B cell (primary cell): ENCODE measurements around the gene MEIS3. TPM values are rescaled to one million over a fixed set of nuclear protein-coding genes. Genes with fewer than 3 reads are reported as not detected.

Source experiments
- ATAC-seq: fragments of 200-7000 bp; cut with Tn5 transposase; one replicate; pipeline ENCODE4 v1.10.0; 2021; ENCODE audit warnings: low read depth, mild to moderate bottlenecking, moderate number of reproducible peaks, moderate library complexity
- CTCF ChIA-PET: fragments of 350-600 bp; sonication (Branson Sonifier 250); formaldehyde crosslinking; loops from one replicate; lab custom pipeline; 2021; ENCODE audit warnings: antibody characterized with exemption, inconsistent platforms; lab: Charles Lee
- POLR2A ChIA-PET: fragments of 350-600 bp; sonication (Branson Sonifier 250); formaldehyde crosslinking; loops from one replicate; lab custom pipeline; 2021; ENCODE audit warnings: antibody characterized with exemption; lab: Charles Lee
- DNase-seq: peaks from one replicate; pipeline ENCODE4 v3.0.0; 2013
- H2AFZ ChIP-seq: 2 replicates; pipeline ENCODE4 v1.6.1; 2012; ENCODE audit warnings: mild to moderate bottlenecking, low read depth, low read length; ENCODE audit not compliant: insufficient read depth, poor library complexity, severe bottlenecking
- H3K27ac ChIP-seq, 2 donors: 1 replicate in 1 of 2; 2 replicates in 1 of 2; pipeline ENCODE4 v1.5.1; 2012 to 2013; ENCODE audit warnings: low read length in 2 of 2, mild to moderate bottlenecking in 2 of 2, moderate library complexity in 1 of 2
- H3K27me3 ChIP-seq, 4 experiments: fragments of 200-600 bp in 1 of 4; sonication (generic) in 1 of 4; replicated peaks in 1 of 4; 1 replicate in 2 of 4; 2 replicates in 2 of 4; pipeline versions ENCODE4 v1.6.1 to v1.7.0; 2013 to 2016; ENCODE audit warnings: low read length in 3 of 4, mild to moderate bottlenecking in 2 of 4, mixed read lengths in 1 of 4, moderate library complexity in 1 of 4; ENCODE audit not compliant: insufficient read depth in 4 of 4, control insufficient read depth in 3 of 4; ENCODE audit errors: control extremely low read depth in 1 of 4
- H3K36me3 ChIP-seq, 2 experiments: replicated peaks in 1 of 2; 1 replicate in 1 of 2; 2 replicates in 1 of 2; pipeline versions ENCODE4 v1.6.1 to v1.7.1; 2013; ENCODE audit warnings: low read length in 1 of 2; ENCODE audit not compliant: insufficient read depth in 2 of 2, control insufficient read depth in 1 of 2; ENCODE audit errors: control extremely low read depth in 1 of 2, extremely low read depth in 1 of 2
- H3K4me1 ChIP-seq, 2 donors: fragments of 200-600 bp in 1 of 2; sonication (generic) in 1 of 2; 1 replicate in 1 of 2; 2 replicates in 1 of 2; pipeline versions ENCODE4 v1.5.1 to v1.6.1; 2013 to 2017; ENCODE audit warnings: low read length in 2 of 2; ENCODE audit not compliant: control insufficient read depth in 2 of 2, insufficient read depth in 2 of 2
- H3K4me2 ChIP-seq: replicated peaks from 2 replicates; pipeline ENCODE3; 2012; ENCODE audit warnings: mild to moderate bottlenecking, low read depth, low read length; ENCODE audit not compliant: poor library complexity, severe bottlenecking
- H3K4me3 ChIP-seq, 5 experiments: fragments of 200-600 bp in 1 of 5; sonication (generic) in 1 of 5; 1 replicate in 3 of 5; 2 replicates in 2 of 5; pipeline versions ENCODE4 v1.5.1 to v1.7.0; 2011 to 2016; ENCODE audit warnings: low read length in 4 of 5, mild to moderate bottlenecking in 4 of 5, low read depth in 2 of 5, control low read depth in 1 of 5, moderate library complexity in 1 of 5; ENCODE audit not compliant: insufficient read depth in 1 of 5; ENCODE audit errors: control extremely low read depth in 1 of 5, extremely low read depth in 1 of 5
- H3K79me2 ChIP-seq: fragments of 200-600 bp; sonication (generic); one replicate; pipeline ENCODE4 v1.6.0; 2016; ENCODE audit warnings: low read length; ENCODE audit not compliant: control insufficient read depth, insufficient read depth
- H3K9ac ChIP-seq: fragments of 200-600 bp; sonication (generic); 2 replicates; pipeline ENCODE4 v1.6.1; 2017; ENCODE audit warnings: mild to moderate bottlenecking, low read length, moderate library complexity
- H3K9me3 ChIP-seq, 3 donors: one replicate each; pipeline versions ENCODE4 v1.6.1 to v1.7.1; 2013; ENCODE audit warnings: low read length in 2 of 3; ENCODE audit not compliant: control insufficient read depth in 2 of 3, insufficient read depth in 1 of 3; ENCODE audit errors: control extremely low read depth in 1 of 3
- H4K20me1 ChIP-seq: 2 replicates; pipeline ENCODE4 v1.6.0; 2012; ENCODE audit warnings: mild to moderate bottlenecking, low read length; ENCODE audit not compliant: insufficient read depth, control insufficient read depth, poor library complexity, severe bottlenecking
- H3K27ac Mint-ChIP-seq: one replicate; pipeline ENCODE4 v1.8.0; 2021; ENCODE audit warnings: mixed read lengths
- H3K27me3 Mint-ChIP-seq: one replicate; pipeline ENCODE4 v1.8.0; 2021; ENCODE audit warnings: mixed read lengths
- H3K4me1 Mint-ChIP-seq: one replicate; pipeline ENCODE4 v1.8.0; 2021; ENCODE audit warnings: mixed read lengths
- H3K4me3 Mint-ChIP-seq: one replicate; pipeline ENCODE4 v1.8.0; 2021; ENCODE audit warnings: mixed read lengths
- H3K9me3 Mint-ChIP-seq: one replicate; pipeline ENCODE4 v1.8.0; 2022; ENCODE audit warnings: mixed read lengths; ENCODE audit not compliant: insufficient read depth
- CTCF ChIP-seq: fragments of 200-600 bp; IDR thresholded peaks from one replicate; pipeline ENCODE4 v1.8.0; 2022; ENCODE audit warnings: antibody characterized with exemption, mild to moderate bottlenecking
- EZH2 ChIP-seq: IDR thresholded peaks from 2 replicates; pipeline ENCODE4 v1.6.1; 2012; ENCODE audit warnings: borderline replicate concordance, low read depth, mild to moderate bottlenecking, moderate library complexity, low read length; ENCODE audit not compliant: insufficient read depth, poor library complexity, severe bottlenecking
- WGBS: methylation state at CpG from one replicate; pipeline ENCODE4 v1.1.5; 2013; ENCODE audit warnings: missing lambda C conversion rate; ENCODE audit not compliant: insufficient coverage; 5-methylcytosine and 5-hydroxymethylcytosine counted together
- intact Hi-C: fragments of 100-400 bp; cut with micrococcal nuclease; formaldehyde crosslinking; loops from one replicate; pipeline ENCODE4 v1.10.0; 2022
- polyA plus RNA-seq: library from polyadenylated mRNA; depleted of rRNA; stranded (reverse); fragments of >200 nt; gene quantifications from 2 replicates; pipeline ENCODE4 v1.2.3, GENCODE V29; 2012
- total RNA-seq, 2 donors: library from RNA; stranded (reverse); fragments of 120-200 nt in 1 of 2; gene quantifications; 1 replicate in 1 of 2; 2 replicates in 1 of 2; pipeline versions ENCODE4 v1.2.3 to v1.2.4, GENCODE V29; 2013 to 2022

MEIS3 gene
- total and polyA plus RNA-seq, 2 donors (not counting 1 experiment from before 2014, with no cell fraction given), result not detected

- ChIA-PET POLR2A (interaction anchor here (0.5 kb wide), 1 partner anchor 12 kb away, joined by 4 read pairs; no protein-coding TSS in a partner anchor), CTCF (interaction anchor here (0.6 to 9.0 kb wide), 7 partner anchors 82 to 324 kb away, joined by 3 to 175 read pairs (median 6); partner anchors contain the start of genes NAPA and NOP53)
- Mint-ChIP-seq H3K4me1 (peaks cover 15% of the 10 kb centered on the region), H3K9me3 (no peaks in the 10 kb centered on the region), H3K27ac (no peak overlapping the region), H3K27me3 (peaks cover 68% of the 10 kb centered on the region), H3K4me3 (no peak overlapping the region)
- DNase-seq (no peak), ATAC-seq (no peak)
- no peak for TF ChIP-seq EZH2
- TF ChIP-seq CTCF, result no peak
- Histone ChIP-seq H3K27ac (no peak overlapping the region), H3K4me2 (no peak overlapping the region), H3K9me3 (peaks cover 0 to 28% (median 0%) of the 10 kb centered on the region in 3 donors), H3K4me3 (no peak overlapping the region), H3K4me1 (peaks cover 14% of the 10 kb centered on the region in 2 donors), H3K79me2 (no peaks in the 10 kb centered on the region), H4K20me1 (no peaks in the 10 kb centered on the region), H3K9ac (no peak overlapping the region), H3K36me3 (no peaks in the 10 kb centered on the region), H3K27me3 (peaks cover 0 to 83% (median 43%) of the 10 kb centered on the region in 4 experiments), H2AFZ (no peak overlapping the region)
- intact Hi-C loops, result no loop called here
- 91% methylated on average over 7 of the region's 7 CpGs for WGBS
Observed at GRCh38 chr19:47434088-47434487, 14.8 kb upstream of the MEIS3 start.

- CTCF ChIA-PET, result interaction anchor here (1.1 to 9.0 kb wide), 5 partner anchors 51 to 307 kb away, joined by 4 to 175 read pairs (median 14); partner anchors contain the start of genes KPTN and NAPA
- peaks cover 61% of the 10 kb centered on the region for H3K27me3 Mint-ChIP-seq
- H3K4me3 ChIP-seq, result no peak overlapping the region
- H3K79me2 ChIP-seq, result no peaks in the 10 kb centered on the region
- intact Hi-C loops, result no loop called here
- no peaks in the 10 kb centered on the region for H3K36me3 ChIP-seq
- H3K4me3 Mint-ChIP-seq, result no peak overlapping the region
- no peak overlapping the region for H3K9ac ChIP-seq
- H3K27ac Mint-ChIP-seq, result no peak overlapping the region
- peaks cover 0 to 27% (median 3%) of the 10 kb centered on the region in 3 donors for H3K9me3 ChIP-seq
- no peak overlapping the region for H2AFZ ChIP-seq
- no peak for DNase-seq
- POLR2A ChIA-PET, result no interaction called here
- H3K4me1 Mint-ChIP-seq, result peaks cover 16% of the 10 kb centered on the region
- H3K27ac ChIP-seq, result no peak overlapping the region
- no peaks in the 10 kb centered on the region for H3K9me3 Mint-ChIP-seq
- H3K27me3 ChIP-seq, result peaks cover 0 to 86% (median 47%) of the 10 kb centered on the region in 4 experiments
- 0% methylated on average over 1 of the region's 1 CpG for WGBS
- no peak overlapping the region for H3K4me2 ChIP-seq
- H3K4me1 ChIP-seq, result peaks cover 20% of the 10 kb centered on the region in 2 donors
- no peaks in the 10 kb centered on the region for H4K20me1 ChIP-seq
- ATAC-seq, result no peak
- TF ChIP-seq CTCF (no peak), EZH2 (no peak)
Observed at GRCh38 chr19:47433121-47433520, 13.8 kb upstream of the MEIS3 start.
